DMS 273 (cell line): ENCODE data around the gene WWOX.
A peak's percentile ranks its signal among the peaks of the same experiment; 100 is the strongest.

Source experiments
- DNase-seq: peaks from one replicate; lab custom pipeline; 2025; ENCODE audit not compliant: unreplicated experiment; lab: John Stamatoyannopoulos, UW

The WWOX gene

DNA sequence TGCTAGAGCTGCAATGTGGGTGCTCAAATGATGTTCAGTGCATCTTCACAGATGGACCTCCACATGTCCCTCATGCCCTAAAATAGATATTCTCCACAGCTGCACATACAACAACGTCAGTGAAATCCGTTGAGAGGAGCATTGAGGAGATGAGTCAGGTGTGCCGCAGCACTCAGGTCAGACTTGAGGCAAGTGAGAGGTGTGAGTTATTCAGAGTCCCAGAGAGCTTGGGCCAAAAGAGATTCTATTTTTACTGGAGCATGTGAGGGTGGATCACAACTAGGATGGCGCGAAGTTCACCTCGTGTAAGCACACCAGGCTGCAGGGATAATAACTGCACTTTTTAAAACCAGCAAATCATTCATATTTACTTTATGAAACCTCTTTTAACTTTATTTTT is 855.8 kb downstream of the WWOX start:
- DNase-seq, result no peak

DNA sequence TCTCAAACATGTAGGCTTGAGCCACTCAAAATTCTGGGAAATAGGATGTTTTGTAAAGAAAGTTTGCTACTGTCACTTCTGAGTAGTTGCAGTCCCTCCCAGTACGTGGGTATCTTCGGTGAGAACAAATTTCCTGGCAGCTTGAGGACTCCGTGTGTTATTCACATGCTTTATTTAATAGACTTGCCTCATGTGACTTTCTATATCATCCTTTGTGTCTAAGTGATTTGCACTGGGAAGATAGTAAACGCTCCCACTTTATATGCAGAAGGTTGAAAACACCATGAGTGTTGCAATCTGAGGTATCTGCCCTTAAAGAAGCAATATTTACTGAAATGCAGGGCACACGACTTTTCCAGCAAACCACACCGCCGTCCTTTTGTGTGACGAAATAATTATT is 857.4 kb downstream of the WWOX start:
- DNase-seq, result no peak

DNA sequence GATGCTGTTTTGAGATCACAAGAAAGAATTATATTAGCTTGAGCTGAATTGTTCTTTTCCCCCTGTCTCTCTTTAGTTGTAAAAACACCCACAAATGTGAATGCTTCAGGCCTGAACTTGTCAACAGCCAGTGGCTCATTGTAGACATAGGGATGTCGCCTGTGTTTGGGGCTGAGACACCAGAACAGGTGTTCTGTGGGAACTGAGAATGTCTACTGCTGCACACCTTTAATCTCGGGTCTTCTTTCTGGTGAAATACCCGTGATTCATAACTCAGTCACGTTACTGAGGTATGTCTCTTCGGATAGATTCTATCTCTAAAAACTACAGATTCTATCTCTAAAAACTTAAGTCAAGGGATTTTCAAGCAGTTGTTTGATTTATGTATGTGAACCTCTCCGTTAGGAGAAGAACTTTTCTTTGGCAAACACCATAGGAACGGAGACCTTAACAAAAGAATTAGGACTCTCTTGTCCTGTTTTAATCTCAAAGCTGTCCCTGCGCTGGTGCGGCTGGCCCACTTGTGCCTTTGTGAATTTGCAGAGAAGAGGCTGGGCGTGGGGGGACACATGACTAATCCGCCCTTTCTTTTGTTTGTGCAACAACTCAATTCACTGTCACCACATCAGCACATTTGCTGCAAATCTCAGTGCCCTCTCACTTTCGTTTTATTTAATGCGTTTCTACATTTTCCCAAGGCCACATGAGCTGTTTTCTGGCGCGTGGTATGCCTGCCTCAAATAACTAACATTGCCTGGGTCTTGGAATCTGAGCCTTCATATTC is 858.1 kb downstream of the WWOX start:
- no peak for DNase-seq

DNA sequence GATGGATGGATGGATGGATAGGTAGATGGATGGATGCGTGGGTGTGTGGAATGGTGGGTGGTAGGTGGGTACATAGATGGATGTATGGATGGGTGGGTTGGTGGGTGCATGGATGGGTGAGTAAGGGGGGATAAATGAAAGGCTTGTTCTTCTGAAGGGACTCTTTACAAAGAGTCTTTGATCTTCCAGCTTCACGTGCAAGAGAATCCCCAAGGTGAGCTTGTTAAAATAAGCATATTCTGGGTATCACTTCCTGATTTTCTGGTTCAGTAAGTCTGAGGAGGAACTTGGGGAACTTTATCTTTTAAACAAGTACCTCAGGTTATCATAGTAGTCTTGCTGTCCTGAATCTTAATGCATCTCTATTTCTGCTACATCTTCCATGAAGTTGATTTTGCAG is 862.0 kb downstream of the WWOX start:
- no peak for DNase-seq

DNA sequence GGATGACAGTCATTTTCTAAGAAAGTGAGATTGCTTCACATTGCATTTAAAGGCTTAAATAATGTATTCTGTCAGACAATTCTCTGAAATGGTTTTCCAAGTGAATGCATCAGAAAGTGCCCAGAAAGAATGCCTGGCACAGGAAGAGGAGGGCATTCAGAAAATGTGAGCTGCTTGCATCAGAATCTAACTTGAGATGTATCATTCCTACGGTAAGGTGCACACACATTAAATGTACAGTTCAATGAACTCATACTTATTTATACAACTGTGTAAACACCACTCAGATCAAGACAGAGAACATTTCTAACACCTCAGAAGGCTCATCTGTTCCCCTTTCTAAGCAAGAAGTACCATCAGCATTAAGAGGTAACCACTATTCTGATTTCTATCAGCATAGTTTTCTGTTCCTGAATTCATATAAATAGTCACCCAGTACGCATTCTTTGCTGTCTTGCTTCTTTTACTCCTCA is 863.0 kb downstream of the WWOX start:
- DNase-seq, result no peak

DNA sequence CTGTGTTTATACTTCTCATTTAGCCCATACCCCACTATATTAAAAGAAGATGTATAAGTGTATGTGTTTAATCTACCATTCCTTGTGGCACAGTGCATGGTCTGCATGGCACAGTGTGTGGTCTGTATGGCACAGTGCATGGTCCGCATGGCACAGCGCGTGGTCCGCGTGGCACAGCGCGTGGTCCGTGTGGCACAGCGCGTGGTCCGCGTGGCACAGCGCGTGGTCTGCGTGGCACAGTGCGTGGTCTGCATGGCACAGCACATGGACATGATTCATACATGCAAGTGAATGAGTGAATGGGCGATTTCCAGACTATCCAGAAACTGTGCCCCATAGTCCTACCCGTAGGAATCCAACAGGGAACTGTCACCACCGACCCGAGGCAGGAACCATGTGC is 868.5 kb downstream of the WWOX start:
- no peak for DNase-seq

DNA sequence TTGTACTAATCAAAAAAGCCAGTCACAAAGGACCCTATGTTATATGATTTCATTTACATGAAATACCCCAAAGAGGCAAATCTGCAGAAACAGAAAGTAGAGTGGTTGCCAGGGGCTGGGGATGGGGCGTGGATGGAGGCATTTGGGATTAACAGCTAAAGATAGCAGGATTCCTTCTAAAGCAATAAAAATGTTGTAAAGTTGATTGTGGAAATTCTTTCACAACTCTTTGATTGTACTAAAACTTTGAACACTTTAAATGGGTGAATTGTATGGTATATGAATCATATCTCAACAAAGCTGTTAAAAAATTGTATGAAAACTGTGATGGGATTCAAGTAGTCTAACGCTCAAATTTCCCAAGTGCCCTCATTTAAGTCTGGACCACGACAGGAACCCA is 870.3 kb downstream of the WWOX start:
- DNase-seq, result no peak

DNA sequence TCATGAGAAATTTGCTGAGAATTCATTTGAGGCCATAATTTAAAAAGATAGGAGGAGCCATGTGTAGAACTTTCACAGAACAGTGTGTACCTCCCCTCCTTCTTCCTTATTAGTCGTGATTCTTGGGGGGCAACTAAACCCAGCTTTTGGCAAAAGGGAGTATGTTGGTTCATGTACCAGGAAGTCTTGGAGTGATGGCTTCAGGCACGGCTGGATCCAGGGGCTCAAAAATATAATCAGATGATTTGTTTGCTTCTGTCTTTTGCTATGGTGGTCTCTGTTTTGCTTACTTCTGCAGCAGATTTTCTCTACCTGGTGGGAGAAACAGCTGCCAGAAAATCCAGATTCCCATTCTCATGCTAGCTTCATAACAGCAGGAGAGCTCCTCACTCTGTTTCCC is 871.2 kb downstream of the WWOX start:
- no peak for DNase-seq

DNA sequence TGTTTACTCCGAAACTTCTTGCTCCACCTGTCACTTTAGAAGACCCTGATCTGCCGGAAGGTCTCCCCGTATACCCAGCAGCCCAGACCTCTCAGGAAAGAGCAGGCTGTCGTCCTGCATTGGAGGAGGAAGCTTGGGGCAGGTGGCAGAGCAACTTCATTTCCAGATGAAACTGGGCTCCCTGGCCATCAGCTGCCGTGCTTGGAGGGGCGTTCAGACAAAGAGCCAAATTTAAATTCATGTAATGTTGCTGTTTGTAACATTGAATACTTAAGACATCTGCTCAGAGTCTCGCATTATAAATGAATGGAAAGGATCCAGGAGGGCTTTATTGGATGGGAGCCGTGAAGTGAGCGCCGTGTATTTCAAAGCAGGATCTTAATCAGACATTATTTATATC is 872.6 kb downstream of the WWOX start:
- DNase-seq, result peak; percentile 29

DNA sequence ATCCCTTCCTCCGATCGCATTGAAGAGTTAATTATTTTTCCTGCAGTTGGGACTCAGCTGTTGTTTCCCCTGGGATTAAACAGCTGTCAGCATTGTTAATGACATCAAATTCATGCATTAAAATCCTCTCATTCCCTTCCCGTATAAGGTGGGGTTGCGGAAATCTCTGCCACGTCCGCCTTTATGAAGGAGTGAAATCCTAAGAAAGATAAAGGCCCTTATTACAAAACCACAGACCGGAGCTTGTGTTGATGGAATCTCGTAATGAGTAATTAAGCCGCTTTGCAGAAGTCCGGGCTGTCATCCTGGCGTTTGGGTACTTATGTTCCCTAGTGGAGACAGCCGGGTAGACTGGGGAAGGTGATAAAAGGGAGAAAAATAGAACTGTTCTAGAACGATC is 873.5 kb downstream of the WWOX start:
- peak; percentile 17 for DNase-seq

DNA sequence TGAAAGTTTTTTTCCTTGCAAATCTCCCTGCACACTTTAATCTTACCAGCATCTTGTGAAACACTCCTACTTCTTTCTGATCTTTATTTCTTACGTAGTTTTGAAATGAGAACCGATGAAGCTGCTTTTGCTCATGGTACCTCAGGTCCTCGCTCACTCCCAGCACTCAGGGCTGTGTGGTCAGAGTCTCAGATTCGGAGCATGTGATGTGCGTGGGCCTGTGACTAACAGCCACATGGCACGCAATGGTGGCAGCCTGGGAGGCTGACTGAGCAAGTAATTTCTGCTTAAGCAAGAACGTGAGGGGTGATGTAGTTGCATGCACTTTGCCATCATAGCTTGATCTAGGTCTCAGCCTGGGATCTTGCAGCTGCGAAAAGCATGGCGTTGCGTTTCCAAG is 876.8 kb downstream of the WWOX start:
- no peak for DNase-seq

DNA sequence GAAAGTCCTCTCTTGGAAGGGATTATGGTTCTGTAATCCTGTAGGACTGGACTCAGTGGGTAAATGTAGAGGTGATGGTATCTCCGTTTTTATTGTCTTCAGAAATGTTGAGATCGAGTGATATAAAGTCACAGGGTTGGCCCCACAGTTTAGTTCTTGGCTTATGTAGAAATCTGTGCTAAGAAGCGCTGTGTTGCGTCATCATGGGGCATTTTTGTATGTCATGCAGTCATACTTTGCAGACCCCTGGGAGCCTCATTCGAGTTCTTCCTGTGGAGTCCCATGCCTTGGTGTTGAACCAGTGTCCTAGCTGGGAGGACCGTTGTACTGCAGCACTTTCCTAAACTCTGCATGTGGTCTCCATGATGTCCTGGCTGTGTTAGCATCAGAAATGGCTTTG is 881.4 kb downstream of the WWOX start:
- no peak for DNase-seq

DNA sequence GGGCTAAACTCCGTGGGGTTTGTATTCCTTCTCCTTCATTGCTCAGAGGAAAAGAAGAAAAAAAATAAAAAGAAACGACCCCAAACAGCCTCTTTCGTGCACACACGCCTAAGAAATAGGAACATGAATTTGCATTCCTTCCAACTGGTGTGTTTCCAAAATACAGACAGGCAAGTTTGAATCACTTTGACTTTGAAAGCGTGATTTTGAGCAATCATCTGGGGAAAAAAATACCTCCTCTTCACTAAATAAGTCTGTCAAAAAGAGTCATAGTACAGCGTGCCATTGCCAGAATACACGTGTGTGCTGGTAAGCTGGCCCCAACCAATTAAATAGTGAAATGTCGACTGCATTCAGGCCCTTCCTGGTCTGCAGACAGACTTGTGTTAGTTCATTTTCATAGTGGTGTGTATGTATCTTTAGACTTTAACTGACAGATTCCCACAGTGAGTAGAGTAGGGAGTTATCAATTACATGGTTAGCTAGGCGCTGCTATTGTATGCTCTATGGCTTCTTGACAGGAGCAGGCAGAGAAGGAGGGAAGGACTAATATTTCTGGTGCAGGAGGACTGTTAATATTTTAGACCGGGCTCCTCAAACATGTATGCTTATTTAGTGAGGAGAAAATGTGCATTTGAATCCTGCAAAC is 882.8 kb downstream of the WWOX start:
- no peak for DNase-seq

DNA sequence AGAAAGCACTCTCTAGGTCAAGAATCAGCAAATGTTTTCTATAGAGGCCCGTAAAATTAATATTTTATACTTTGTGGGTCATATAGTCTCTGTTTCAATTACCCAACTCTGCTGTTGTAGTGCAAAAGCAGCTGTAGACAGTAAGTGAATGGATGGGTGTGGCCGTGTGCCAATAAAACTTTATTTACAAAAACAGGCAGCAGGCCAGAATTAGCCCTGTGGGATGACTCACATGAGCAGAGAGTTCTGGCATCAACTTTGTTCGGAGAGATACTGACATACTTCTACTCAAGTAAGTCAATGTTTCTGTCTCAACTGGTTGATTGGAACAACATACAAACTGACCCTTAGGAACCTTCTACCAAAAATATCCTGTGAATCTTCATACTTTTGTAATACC is 884.9 kb downstream of the WWOX start:
- DNase-seq, result peak; percentile 3

DNA sequence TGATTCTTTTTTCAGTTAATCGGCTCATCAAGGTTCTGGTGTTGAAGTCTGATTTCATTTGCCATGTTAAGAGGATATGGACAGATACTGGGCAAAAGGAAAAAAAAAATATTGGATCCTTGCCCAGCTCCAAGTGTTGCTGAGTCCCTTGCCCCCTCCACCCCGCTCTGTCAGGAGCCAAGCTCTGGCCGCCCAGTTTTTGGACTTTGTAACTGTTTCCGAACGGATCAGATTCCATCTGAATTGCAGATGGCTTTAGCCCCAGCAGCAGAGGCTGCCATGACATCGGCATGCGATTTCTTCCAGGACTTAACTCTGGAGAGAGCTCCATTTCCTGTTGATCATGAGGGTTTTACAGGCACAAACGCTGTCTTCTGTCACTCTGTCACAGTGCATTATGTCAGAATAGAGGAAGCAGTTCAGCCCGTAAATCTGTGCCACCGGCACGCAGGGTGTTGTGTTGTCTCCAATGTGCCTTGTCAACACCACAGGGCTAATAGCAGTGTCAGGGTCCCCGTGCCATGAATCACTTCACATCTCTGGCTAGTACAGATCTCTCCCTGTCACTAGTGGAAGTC is 885.5 kb downstream of the WWOX start:
- no peak for DNase-seq

DNA sequence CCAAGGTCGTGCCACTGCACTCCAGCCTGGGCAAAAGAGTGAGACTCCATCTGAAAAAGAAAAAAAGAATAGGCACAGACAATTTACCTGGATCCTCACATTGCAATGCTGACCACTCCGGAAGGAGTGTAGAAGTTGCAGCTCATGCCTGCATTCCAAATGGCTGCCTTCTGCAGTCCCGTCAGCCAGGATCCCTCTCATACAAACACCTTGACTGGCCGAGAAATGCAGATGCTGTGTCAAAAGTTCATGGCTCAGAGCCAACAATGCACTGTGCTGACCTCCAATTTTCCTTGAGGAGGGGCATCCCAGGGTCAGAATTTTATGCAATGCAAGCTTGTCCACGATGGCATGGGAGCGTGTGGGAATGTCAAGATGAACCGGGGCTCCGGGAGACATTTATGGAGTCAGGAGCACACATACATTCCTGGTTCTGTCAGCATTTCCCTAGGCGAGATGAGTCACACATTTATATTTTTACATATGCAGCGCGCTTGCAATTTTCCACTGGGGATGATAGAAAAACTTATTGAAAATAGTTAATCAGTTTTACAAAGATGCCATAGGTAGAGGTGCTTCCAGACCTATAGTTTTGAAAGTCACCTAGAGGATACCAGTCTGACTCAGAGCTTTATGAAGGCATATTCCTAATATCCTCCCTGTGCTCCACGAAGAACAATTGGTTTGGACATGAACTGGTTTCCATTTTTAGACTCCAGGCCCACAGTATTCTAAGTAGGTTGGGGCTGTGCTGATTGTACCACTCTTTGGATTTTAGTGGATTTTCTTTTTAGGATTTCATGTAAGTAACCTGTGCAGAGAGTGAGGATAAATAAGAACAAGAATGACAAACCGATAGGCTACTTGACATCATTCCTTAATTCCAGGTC is 886.5 kb downstream of the WWOX start:
- DNase-seq, result no peak

DNA sequence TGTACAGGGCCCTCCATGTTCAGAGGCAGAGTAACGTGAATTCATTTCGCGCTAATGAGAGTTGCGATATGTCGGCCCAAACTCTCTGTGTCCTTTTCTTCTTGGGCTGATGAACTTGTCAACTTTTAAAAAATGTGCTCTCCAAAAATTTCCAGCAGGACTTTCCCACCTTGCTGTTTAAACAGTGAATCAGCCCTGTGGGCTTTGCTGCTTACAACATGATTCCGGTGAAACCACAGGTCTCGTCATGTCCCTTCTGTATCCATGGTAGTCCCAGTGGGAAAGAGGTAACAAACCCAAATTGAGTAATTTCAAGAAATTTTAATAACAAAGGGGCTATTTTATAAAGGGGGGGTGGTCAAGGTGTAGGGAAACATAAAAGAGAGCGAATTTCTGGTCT is 888.2 kb downstream of the WWOX start:
- no peak for DNase-seq

DNA sequence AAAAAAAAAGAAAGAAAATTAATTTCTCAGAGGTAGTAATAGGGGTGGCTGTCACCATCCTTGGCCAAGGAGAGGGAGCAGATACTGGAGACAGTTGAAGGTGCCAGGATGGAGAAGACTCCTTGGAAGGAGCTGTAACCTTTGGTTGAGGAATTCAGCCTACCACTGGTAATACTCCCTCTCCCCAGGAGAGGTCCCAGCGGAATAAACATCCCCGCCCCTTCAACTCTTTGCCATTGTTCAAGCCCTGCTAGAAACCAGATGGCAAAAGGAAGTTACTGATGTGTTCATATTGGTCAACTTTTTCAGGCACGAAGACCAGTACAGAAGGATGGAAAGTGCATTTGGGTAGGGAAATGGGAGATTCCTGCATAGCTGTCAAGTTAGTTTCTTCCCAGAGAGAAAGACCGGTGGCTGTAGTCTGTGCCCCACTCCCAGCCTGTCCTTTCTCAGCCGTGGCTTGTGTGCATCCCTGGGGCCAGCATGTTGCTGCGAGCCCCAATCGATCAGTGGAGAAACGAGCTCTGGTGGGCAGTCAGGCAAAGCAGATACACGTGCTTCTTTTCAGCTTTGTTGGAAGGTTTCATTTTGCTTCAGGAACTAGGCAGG is 889.0 kb downstream of the WWOX start:
- no peak for DNase-seq

DNA sequence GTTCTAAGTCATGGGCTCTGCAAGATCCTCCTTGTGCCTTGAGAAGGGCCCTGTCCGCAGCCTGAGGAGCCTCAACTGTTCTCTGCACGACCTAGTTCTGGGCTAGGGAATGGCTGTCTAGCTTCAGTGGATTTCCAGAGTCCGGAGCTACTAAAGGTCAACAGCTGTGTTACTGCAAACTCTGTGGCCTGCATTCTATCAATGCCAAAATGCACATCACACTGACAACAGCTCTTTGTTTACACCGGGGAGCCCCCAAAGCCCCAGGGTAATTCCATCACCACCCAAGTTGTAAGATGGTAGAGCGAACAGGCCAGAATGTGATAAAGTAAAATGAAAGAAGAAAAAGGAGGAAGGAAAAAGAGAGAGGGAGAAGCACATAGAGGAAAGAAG is 890.9 kb downstream of the WWOX start:
- DNase-seq, result no peak

DNA sequence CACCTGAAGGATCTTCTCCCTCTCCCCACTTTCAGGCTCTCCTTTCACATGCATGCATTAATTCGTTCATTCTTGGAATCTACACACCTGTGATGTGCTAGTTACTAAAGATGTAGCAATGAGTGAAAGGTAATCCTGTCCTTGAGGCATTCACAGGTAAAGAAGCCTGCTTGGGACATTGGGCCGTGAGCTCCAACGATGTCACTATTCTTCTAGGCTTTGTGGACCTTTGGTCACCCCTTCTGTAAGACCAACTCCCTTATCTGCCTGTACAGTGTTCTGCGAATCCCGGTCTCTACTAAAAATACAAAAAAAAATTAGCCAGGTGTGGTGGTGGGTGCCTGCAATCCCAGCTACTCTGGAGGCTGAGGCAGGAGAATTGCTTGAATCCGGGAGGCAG is 892.5 kb downstream of the WWOX start:
- no peak for DNase-seq

DNA sequence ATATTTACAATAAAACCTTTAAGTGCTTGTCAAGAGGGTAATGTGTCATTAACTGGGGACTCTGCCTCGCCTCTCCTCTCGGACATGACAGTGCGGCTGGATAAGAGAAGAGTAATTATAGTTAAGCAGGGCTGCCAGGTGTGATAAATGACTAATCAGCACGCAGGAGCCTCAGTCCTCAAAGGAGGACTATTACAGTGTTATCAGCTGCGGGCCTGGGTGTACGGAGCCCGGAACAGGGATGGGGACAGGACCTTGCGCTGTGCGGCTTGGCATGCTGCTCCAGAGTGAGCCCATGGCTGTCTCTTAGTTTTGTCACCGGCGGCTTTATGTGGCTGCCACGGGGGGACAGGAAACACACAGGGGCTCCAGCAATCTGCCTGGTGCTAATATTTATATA is 893.9 kb downstream of the WWOX start:
- no peak for DNase-seq
